HCT116 (cell line): Measurements from ENCODE around the gene GMDS. TPM values are rescaled to one million over a fixed set of nuclear protein-coding genes. Genes with fewer than 3 reads are reported as not detected.

Experiments
- ATAC-seq: fragments of 200-7000 bp; cut with Tn5 transposase; 2 replicates; pipeline ENCODE4 v1.9.1; 2020; ENCODE audit warnings: mild to moderate bottlenecking, moderate library complexity
- BruUV-seq: library from RNA; stranded (reverse); fragments of 400-500 nt; replicated peaks from 2 replicates; lab custom pipeline; 2021; lab: Mats Ljungman, UMichigan
- CTCF ChIA-PET: fragments of 300-600 bp; sonication (Branson Sonifier 250); formaldehyde crosslinking; loops from one replicate; lab custom pipeline; 2021; ENCODE audit warnings: antibody characterized with exemption; lab: Charles Lee
- POLR2A ChIA-PET: fragments of 300-600, 350-600 bp; sonication (Branson Sonifier 250); formaldehyde crosslinking; loops from one replicate; lab custom pipeline; 2021; ENCODE audit warnings: antibody characterized with exemption; lab: Charles Lee
- RAD21 ChIA-PET, 2 experiments: fragments of 300-600 bp; sonication (Branson Sonifier 250); formaldehyde crosslinking; loops; one replicate each; lab custom pipeline; 2023; ENCODE audit warnings: low total read pairs in 2 of 2; ENCODE audit not compliant: uncharacterized antibody in 2 of 2, unreplicated experiment in 2 of 2, low non-redundant PET in 1 of 2; lab: Charles Lee
- DNase-seq: peaks from one replicate; pipeline ENCODE4 v3.0.0-alpha.2; 2010; ENCODE audit warnings: low read depth, low spot score
- H2AFZ ChIP-seq: fragments of 200-600 bp; shearing (Covaris generic), sonication (generic); 2 replicates; pipeline ENCODE4 v1.6.1; 2017; ENCODE audit warnings: low read depth, mixed run types, mixed read lengths, antibody characterized with exemption, low read length; ENCODE audit not compliant: poor library complexity, severe bottlenecking
- H3K27ac ChIP-seq: 2 replicates; pipeline ENCODE4 v1.5.1; 2012; ENCODE audit warnings: low read depth, low read length
- H3K27me3 ChIP-seq: fragments of 200-600 bp; sonication (generic); 2 replicates; pipeline ENCODE4 v1.6.1; 2016; ENCODE audit warnings: mixed run types, low read length, mixed read lengths; ENCODE audit not compliant: insufficient read depth
- H3K36me3 ChIP-seq, 2 experiments: fragments of 200-500 bp in 1 of 2; fragments of 200-600 bp in 1 of 2; sonication (Bioruptor generic) in 1 of 2; sonication (generic) in 1 of 2; 2 replicates each; pipeline versions ENCODE4 v1.5.1 to v1.6.1; 2014 to 2016; ENCODE audit warnings: low read length in 2 of 2, inconsistent platforms in 1 of 2, mixed read lengths in 1 of 2, mixed run types in 1 of 2; ENCODE audit not compliant: insufficient read depth in 2 of 2, control insufficient read depth in 1 of 2
- H3K4me1 ChIP-seq, 2 experiments: fragments of 200-600 bp in 1 of 2; sonication (generic) in 1 of 2; 2 replicates each; pipeline versions ENCODE4 v1.5.1 to v1.6.1; 2012 to 2017; ENCODE audit warnings: low read length in 2 of 2, inconsistent platforms in 1 of 2, mild to moderate bottlenecking in 1 of 2, mixed read lengths in 1 of 2, mixed run types in 1 of 2, moderate library complexity in 1 of 2; ENCODE audit not compliant: insufficient read depth in 2 of 2, control insufficient read depth in 1 of 2
- H3K4me2 ChIP-seq: fragments of 200-600 bp; sonication (generic); 2 replicates; pipeline ENCODE4 v1.6.1; 2017; ENCODE audit warnings: mixed run types, low read length, mixed read lengths
- H3K4me3 ChIP-seq, 2 experiments: fragments of 200-600 bp in 1 of 2; sonication (generic) in 1 of 2; replicated peaks in 1 of 2; 2 replicates each; pipeline ENCODE4 v1.5.1; 2011 to 2016; ENCODE audit warnings: low read length in 2 of 2, control low read depth in 1 of 2, low read depth in 1 of 2, mild to moderate bottlenecking in 1 of 2, mixed read lengths in 1 of 2, mixed run types in 1 of 2
- H3K79me2 ChIP-seq: fragments of 200-600 bp; sonication (generic); 2 replicates; pipeline ENCODE4 v1.6.1; 2017; ENCODE audit warnings: mild to moderate bottlenecking, mixed run types, low read length, moderate library complexity, mixed read lengths; ENCODE audit not compliant: insufficient read depth
- H3K9ac ChIP-seq: fragments of 200-600 bp; sonication (generic); 2 replicates; pipeline ENCODE4 v1.6.1; 2016; ENCODE audit warnings: low read length, mixed read lengths
- H3K9me2 ChIP-seq: fragments of 200-600 bp; sonication (generic), shearing (Covaris generic); 2 replicates; pipeline ENCODE4 v1.6.1; 2017; ENCODE audit warnings: mixed run types, mild to moderate bottlenecking, moderate library complexity; ENCODE audit not compliant: insufficient read depth
- H3K9me3 ChIP-seq, 2 experiments: fragments of 200-500 bp in 1 of 2; fragments of 200-600 bp in 1 of 2; sonication (Bioruptor generic) in 1 of 2; sonication (generic) in 1 of 2; 2 replicates each; pipeline ENCODE4 v1.6.1; 2014 to 2017; ENCODE audit warnings: low read length in 2 of 2, mixed read lengths in 2 of 2, inconsistent platforms in 1 of 2, low read depth in 1 of 2, mild to moderate bottlenecking in 1 of 2, mixed run types in 1 of 2, moderate library complexity in 1 of 2; ENCODE audit not compliant: control insufficient read depth in 1 of 2, insufficient read depth in 1 of 2
- H4K20me1 ChIP-seq: fragments of 200-600 bp; sonication (generic), shearing (Covaris generic); 2 replicates; pipeline ENCODE4 v1.6.1; 2017; ENCODE audit warnings: mixed run types, mild to moderate bottlenecking, moderate library complexity; ENCODE audit not compliant: insufficient read depth
- EGR1 ChIP-seq: IDR thresholded peaks from 2 replicates; pipeline ENCODE4 v1.6.1; 2012; ENCODE audit warnings: low read depth
- POLR2A ChIP-seq: IDR thresholded peaks from 2 replicates; pipeline ENCODE4 v1.7.0; 2011; ENCODE audit warnings: borderline replicate concordance; ENCODE audit not compliant: insufficient read depth, insufficient read length; ENCODE audit errors: extremely low read depth
- POLR2AphosphoS5 ChIP-seq: IDR thresholded peaks from 2 replicates; pipeline ENCODE4 v1.6.1; 2011; ENCODE audit warnings: mild to moderate bottlenecking, low read depth, low read length, moderate library complexity
- SIN3A ChIP-seq: IDR thresholded peaks from 2 replicates; pipeline ENCODE4 v1.6.1; 2012; ENCODE audit warnings: low read depth
- SP1 ChIP-seq: IDR thresholded peaks from 2 replicates; pipeline ENCODE4 v1.6.1; 2012; ENCODE audit warnings: low read depth
- YY1 ChIP-seq: IDR thresholded peaks from 2 replicates; pipeline ENCODE4 v1.6.1; 2011; ENCODE audit warnings: low read length, low read depth, moderate library complexity, mild to moderate bottlenecking; ENCODE audit not compliant: insufficient replicate concordance; ENCODE audit errors: extremely low read depth
- ZFX ChIP-seq: fragments of 450-650 bp; IDR thresholded peaks from 2 replicates; pipeline ENCODE4 v1.6.1; 2017
- ZNF274 ChIP-seq: fragments of 200-500 bp; sonication (Bioruptor generic); IDR thresholded peaks from 2 replicates; pipeline ENCODE4 v1.6.1; 2014; ENCODE audit warnings: mild to moderate bottlenecking, low read depth, low read length, inconsistent platforms
- intact Hi-C: fragments of 100-400 bp; cut with micrococcal nuclease; formaldehyde crosslinking; loops from 2 replicates; pipeline ENCODE4 v1.10.0; 2022
- total RNA-seq: library from RNA; stranded (reverse); gene quantifications from one replicate; pipeline ENCODE4 v1.2.1, GENCODE V29; 2021; ENCODE audit not compliant: unreplicated experiment
- TF ChIP-seq, protein P1 (sequence below): IDR thresholded peaks from 2 replicates; pipeline ENCODE4 v1.6.1; 2011; ENCODE audit warnings: mild to moderate bottlenecking, low read length, moderate library complexity; ENCODE audit not compliant: insufficient replicate concordance; ENCODE audit errors: extremely low read depth
- TF ChIP-seq, protein P2 (sequence below): IDR thresholded peaks from 2 replicates; pipeline ENCODE4 v1.6.1; 2012

GMDS gene
- total RNA-seq, 1 experiment from 2014 or later = 34.4 TPM

GRCh38 chr6:2144210-2144609 is 101.2 kb downstream of the GMDS start:
- Histone ChIP-seq H3K4me1 (peaks cover 4% of the 10 kb centered on the region in 2 experiments; a peak in 2 of 4 replicates), H3K27ac (no peak overlapping the region), H3K79me2 (no peaks in the 10 kb centered on the region), H2AFZ (no peak overlapping the region), H4K20me1 (no peaks in the 10 kb centered on the region), H3K4me3 (no peak overlapping the region), H3K9me3 (no peaks in the 10 kb centered on the region), H3K9ac (no peak overlapping the region), H3K27me3 (no peaks in the 10 kb centered on the region), H3K9me2 (no peaks in the 10 kb centered on the region), H3K36me3 (no peaks in the 10 kb centered on the region), H3K4me2 (no peak overlapping the region)
- intact Hi-C loops = no loop called here
- BruUV-seq = no TSS peak
- ChIA-PET CTCF (no interaction called here), POLR2A (no interaction called here), RAD21 (no interaction called here)
- no peak for DNase-seq
- no peak for ATAC-seq
- TF ChIP-seq, protein P1, sequence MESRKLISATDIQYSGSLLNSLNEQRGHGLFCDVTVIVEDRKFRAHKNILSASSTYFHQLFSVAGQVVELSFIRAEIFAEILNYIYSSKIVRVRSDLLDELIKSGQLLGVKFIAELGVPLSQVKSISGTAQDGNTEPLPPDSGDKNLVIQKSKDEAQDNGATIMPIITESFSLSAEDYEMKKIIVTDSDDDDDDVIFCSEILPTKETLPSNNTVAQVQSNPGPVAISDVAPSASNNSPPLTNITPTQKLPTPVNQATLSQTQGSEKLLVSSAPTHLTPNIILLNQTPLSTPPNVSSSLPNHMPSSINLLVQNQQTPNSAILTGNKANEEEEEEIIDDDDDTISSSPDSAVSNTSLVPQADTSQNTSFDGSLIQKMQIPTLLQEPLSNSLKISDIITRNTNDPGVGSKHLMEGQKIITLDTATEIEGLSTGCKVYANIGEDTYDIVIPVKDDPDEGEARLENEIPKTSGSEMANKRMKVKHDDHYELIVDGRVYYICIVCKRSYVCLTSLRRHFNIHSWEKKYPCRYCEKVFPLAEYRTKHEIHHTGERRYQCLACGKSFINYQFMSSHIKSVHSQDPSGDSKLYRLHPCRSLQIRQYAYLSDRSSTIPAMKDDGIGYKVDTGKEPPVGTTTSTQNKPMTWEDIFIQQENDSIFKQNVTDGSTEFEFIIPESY = no peak
- no peak for TF ChIP-seq SIN3A
- TF ChIP-seq POLR2AphosphoS5 = no peak
- TF ChIP-seq POLR2A = no peak
- TF ChIP-seq, protein P2, sequence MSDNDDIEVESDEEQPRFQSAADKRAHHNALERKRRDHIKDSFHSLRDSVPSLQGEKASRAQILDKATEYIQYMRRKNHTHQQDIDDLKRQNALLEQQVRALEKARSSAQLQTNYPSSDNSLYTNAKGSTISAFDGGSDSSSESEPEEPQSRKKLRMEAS = no peak
- no peak for TF ChIP-seq ZFX
- TF ChIP-seq ZNF274 = no peak
- no peak for TF ChIP-seq SP1
- TF ChIP-seq YY1 = no peak
- TF ChIP-seq EGR1 = no peak
